ENCODE measurements around the gene SSTR3. TPM values are rescaled to one million over a fixed set of nuclear protein-coding genes. Genes with fewer than 3 reads are reported as not detected.
A peak's percentile ranks its signal among the peaks of the same experiment; 100 is the strongest.

The SSTR3 gene
- total and polyA plus RNA-seq, 9 donors, result 1.6 to 9.2 (median 4.9) TPM

- Histone ChIP-seq H3K36me3 (no peaks in the 10 kb centered on the region), H3K27me3 (no peaks in the 10 kb centered on the region), H3K9me3 (no peaks in the 10 kb centered on the region), H3K4me3 (no peak overlapping the region), H3K4me1 (ENCODE audit: insufficient read depth) (peaks cover 13% of the 10 kb centered on the region), H3K27ac (no peak overlapping the region)
- DNase-seq, result peak in 2 of 5 donors; percentile 25 to 47
- no peak for TF ChIP-seq EP300 (IDR thresholded peaks at IDR 0.05)
- no peak for TF ChIP-seq POLR2A (IDR thresholded peaks at IDR 0.05)
- no peak for TF ChIP-seq CTCF (IDR thresholded peaks at IDR 0.05)
- WGBS, 3 donors, result 32 to 39% (median 37%) methylated on average over 17 of the region's 17 CpGs
- intact Hi-C loops (cut with DNase I), result no loop called here
Observed at GRCh38 chr22:37178350-37179125, 33.7 kb downstream of the SSTR3 start.

- peak in 1 of 5 donors; percentile 17 for DNase-seq
- H3K4me3 ChIP-seq, result no peak overlapping the region
- 90 to 97% (median 93%) methylated on average over 3 of the region's 3 CpGs for WGBS, 3 donors
- H3K27me3 ChIP-seq, result no peaks in the 10 kb centered on the region
- no peak overlapping the region for H3K27ac ChIP-seq
- intact Hi-C loops (cut with DNase I), result no loop called here
- no peaks in the 10 kb centered on the region for H3K36me3 ChIP-seq
- no peak for TF ChIP-seq POLR2A (IDR thresholded peaks at IDR 0.05)
- no peak for TF ChIP-seq EP300 (IDR thresholded peaks at IDR 0.05)
- no peak for TF ChIP-seq CTCF (IDR thresholded peaks at IDR 0.05)
- peaks cover 13% of the 10 kb centered on the region for H3K4me1 ChIP-seq (ENCODE audit: insufficient read depth)
- no peaks in the 10 kb centered on the region for H3K9me3 ChIP-seq
Observed at GRCh38 chr22:37177755-37178154, 34.5 kb downstream of the SSTR3 start.

GRCh38 chr22:37177221-37177620 is 35.1 kb downstream of the SSTR3 start:
- WGBS, 3 donors, result 60 to 69% (median 68%) methylated on average over 5 of the region's 5 CpGs
- intact Hi-C loops (cut with DNase I), result no loop called here
- Histone ChIP-seq H3K27ac (no peak overlapping the region), H3K4me1 (ENCODE audit: insufficient read depth) (peaks cover 13% of the 10 kb centered on the region), H3K4me3 (no peak overlapping the region), H3K36me3 (no peaks in the 10 kb centered on the region), H3K9me3 (no peaks in the 10 kb centered on the region), H3K27me3 (no peaks in the 10 kb centered on the region)
- TF ChIP-seq EP300 (IDR thresholded peaks at IDR 0.05), result no peak
- TF ChIP-seq POLR2A (IDR thresholded peaks at IDR 0.05), result no peak
- peak in 1 of 5 donors; percentile 17 for DNase-seq

- no peaks in the 10 kb centered on the region for H3K36me3 ChIP-seq
- 3 to 5% (median 5%) methylated on average over 23 of the region's 23 CpGs for WGBS, 3 donors
- H3K4me3 ChIP-seq, result no peak overlapping the region
- intact Hi-C loops (cut with DNase I), result no loop called here
- DNase-seq, result peak; percentile 69 to 75 (median 73)
- no peaks in the 10 kb centered on the region for H3K9me3 ChIP-seq
- no peak overlapping the region for H3K27ac ChIP-seq
- no peak for TF ChIP-seq EP300 (IDR thresholded peaks at IDR 0.05)
- no peak for TF ChIP-seq POLR2A (IDR thresholded peaks at IDR 0.05)
- no peak for TF ChIP-seq CTCF (IDR thresholded peaks at IDR 0.05)
- H3K27me3 ChIP-seq, result no peaks in the 10 kb centered on the region
- peaks cover 13% of the 10 kb centered on the region for H3K4me1 ChIP-seq (ENCODE audit: insufficient read depth)
Observed at GRCh38 chr22:37176464-37177061, 35.7 kb downstream of the SSTR3 start.

Measured in ovary (tissue), 9 donors.